Measurements from ENCODE around the gene NCBP2.

DNA sequence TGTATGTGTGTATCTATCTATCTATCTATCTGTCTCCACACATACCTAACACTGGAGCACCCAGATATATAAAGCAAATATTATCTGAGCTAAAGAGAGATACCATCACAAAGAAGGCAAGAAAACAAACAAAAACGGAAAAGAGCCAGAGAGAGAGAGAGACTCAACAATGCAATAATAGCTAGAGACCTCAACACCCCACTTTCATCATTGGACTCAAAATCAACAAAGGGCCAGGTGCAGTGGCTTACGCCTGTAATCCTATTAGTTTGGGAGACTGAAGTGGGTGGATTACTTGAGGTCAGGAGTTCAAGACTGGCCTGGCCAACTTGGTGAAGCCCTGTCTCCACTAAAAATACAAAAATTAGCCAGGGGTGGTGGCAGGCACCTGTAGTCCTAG is 23.4 kb downstream of the NCBP2 start:
- TF ChIP-seq CTCF (IDR thresholded peaks at IDR 0.05) = no peak
- no peak for TF ChIP-seq POLR2A (IDR thresholded peaks at IDR 0.05)

All from uterus (tissue), 2 donors.